Heart left ventricle (tissue), 13 donors: ENCODE results near the gene CEACAM4.

Experiments
- POLR2A ChIP-seq, 2 donors: fragments of 450-650 bp; IDR thresholded peaks; one replicate each; pipeline ENCODE4 v1.6.1; 2017; ENCODE audit warnings: antibody characterized with exemption in 2 of 2, mild to moderate bottlenecking in 2 of 2, moderate library complexity in 2 of 2
- TF ChIP-seq, protein P1 (sequence below), 12 donors: fragments of 200-600 bp; sonication (generic) in 4 of 12; IDR thresholded peaks; one replicate each; pipeline versions ENCODE4 v1.5.0 to v1.8.0; 2018 to 2022; ENCODE audit warnings: antibody characterized with exemption in 12 of 12, mild to moderate bottlenecking in 5 of 12
- donor health status: ischemic (EF 13 %, LVEDD 7.1; RV severe dilation, severe dysfunction).
- donor health status: DM: no; HTN: yes; CAD: no.
- donor health status: DM: no; HTN: no; CAD: no.
- donor health status: ischemic (EF 25% LVEDD 6.9; RV normal size, moderate dysfunction).
- donor health status: ischemic (EF 25% LVEDD 5.7; RV mildly dilated, moderate dysfunction).
- donor health status: ischemic (EF 35%, LVEDD 5.7; RV mildly dilated, moderate dysfunction).
- donor health status: nonischemic (EF 11% LVEDD 7.7; RV severe dilation, severe dysfunction).
- donor health status: DM: yes; HTN: yes; CAD: no.
- donor health status: PGD.
- donor health status: ischemic (EF 29% LVEDD 5.4; RV normal size, mild dysfunction).
- donor health status: nonischemic (EF 23%, LVEDD 6.1; RV moderate dilation, normal function).

DNA sequence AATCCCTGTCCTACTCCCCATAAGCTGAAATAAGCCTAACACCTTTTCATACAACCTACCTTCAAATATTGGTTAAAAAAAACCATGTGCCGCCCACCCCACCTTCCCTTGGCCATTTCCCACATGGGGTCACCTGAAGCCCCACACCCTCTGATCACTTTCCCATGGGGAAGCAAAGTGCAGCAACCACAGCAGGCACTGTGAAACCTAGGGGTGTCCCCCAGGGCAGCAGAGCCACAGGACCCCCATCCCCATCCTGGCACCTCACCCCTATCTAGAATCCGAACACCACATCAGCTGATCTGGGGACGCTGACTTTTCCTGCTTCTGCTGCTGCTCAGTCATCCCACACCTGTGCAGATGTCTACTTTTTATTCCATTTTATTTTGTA, 31.0 kb downstream of the CEACAM4 start:
- no peak for TF ChIP-seq POLR2A (IDR thresholded peaks at IDR 0.05)
- TF ChIP-seq, protein P1, sequence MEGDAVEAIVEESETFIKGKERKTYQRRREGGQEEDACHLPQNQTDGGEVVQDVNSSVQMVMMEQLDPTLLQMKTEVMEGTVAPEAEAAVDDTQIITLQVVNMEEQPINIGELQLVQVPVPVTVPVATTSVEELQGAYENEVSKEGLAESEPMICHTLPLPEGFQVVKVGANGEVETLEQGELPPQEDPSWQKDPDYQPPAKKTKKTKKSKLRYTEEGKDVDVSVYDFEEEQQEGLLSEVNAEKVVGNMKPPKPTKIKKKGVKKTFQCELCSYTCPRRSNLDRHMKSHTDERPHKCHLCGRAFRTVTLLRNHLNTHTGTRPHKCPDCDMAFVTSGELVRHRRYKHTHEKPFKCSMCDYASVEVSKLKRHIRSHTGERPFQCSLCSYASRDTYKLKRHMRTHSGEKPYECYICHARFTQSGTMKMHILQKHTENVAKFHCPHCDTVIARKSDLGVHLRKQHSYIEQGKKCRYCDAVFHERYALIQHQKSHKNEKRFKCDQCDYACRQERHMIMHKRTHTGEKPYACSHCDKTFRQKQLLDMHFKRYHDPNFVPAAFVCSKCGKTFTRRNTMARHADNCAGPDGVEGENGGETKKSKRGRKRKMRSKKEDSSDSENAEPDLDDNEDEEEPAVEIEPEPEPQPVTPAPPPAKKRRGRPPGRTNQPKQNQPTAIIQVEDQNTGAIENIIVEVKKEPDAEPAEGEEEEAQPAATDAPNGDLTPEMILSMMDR (IDR thresholded peaks at IDR 0.05), result no peak
